Erythroblast (primary cell): ENCODE measurements around the gene SLC6A16.

Experiments used
- GATA1 ChIP-seq: IDR thresholded peaks from 2 replicates; pipeline ENCODE4 v1.6.1; 2011; ENCODE audit warnings: low read depth, mild to moderate bottlenecking, control low read depth, low read length, moderate library complexity
- POLR2A ChIP-seq: IDR thresholded peaks from 2 replicates; pipeline ENCODE4 v1.6.1; 2011; ENCODE audit warnings: mild to moderate bottlenecking, low read length

DNA sequence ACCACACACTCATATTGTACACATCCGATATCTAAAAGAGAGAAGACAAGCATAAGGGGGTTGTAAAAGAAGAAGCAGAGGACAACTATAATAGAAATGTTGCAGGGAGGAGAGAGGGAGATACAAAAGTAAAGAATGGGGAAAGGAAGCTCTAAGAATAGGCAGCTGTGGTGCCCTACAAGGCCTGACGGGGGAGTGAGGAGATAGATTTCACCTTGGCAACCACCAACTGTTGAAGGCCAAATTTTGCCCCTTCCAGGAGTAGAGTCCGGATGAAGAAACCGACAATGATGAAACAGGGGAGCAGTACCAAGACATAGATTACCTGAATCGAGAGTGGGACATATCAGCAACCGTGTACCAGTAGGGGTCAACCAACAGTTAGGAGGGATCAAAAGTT is 15.9 kb downstream of the SLC6A16 start:
- TF ChIP-seq POLR2A (no peak), GATA1 (no peak)
